Measurements from ENCODE around the gene HMOX2.

Gene HMOX2

DNA sequence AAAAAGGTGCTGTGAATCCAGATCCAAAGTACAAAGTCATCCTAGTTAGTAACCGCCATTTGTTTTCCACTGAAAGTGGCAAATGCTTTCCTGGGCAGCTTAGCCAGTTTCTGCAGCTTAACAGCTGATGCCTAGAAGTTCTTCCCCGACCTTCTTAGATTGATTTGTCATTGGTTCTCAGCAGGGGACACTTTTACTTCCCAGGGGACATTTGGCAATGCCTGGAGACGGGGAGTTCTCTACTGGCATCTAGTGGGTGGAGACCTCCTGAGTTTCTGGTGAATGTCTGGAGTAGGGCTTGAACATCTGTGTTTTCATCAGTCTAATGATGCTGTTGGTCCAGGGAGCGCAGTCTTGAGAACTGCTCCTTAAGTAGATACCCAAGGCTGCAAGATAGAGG, 43.0 kb upstream of the HMOX2 start:
- no peak overlapping the region for H3K4me3 ChIP-seq (ENCODE audit: severe bottlenecking)
- no peaks in the 10 kb centered on the region for H3K27me3 ChIP-seq (ENCODE audit: insufficient read depth, poor library complexity, severe bottlenecking)
- no peaks in the 10 kb centered on the region for H3K4me1 ChIP-seq (ENCODE audit: insufficient read depth, poor library complexity, severe bottlenecking)
- H3K27ac ChIP-seq (ENCODE audit: poor library complexity, severe bottlenecking) = no peak overlapping the region
- TF ChIP-seq, protein P1, sequence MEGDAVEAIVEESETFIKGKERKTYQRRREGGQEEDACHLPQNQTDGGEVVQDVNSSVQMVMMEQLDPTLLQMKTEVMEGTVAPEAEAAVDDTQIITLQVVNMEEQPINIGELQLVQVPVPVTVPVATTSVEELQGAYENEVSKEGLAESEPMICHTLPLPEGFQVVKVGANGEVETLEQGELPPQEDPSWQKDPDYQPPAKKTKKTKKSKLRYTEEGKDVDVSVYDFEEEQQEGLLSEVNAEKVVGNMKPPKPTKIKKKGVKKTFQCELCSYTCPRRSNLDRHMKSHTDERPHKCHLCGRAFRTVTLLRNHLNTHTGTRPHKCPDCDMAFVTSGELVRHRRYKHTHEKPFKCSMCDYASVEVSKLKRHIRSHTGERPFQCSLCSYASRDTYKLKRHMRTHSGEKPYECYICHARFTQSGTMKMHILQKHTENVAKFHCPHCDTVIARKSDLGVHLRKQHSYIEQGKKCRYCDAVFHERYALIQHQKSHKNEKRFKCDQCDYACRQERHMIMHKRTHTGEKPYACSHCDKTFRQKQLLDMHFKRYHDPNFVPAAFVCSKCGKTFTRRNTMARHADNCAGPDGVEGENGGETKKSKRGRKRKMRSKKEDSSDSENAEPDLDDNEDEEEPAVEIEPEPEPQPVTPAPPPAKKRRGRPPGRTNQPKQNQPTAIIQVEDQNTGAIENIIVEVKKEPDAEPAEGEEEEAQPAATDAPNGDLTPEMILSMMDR (IDR thresholded peaks at IDR 0.05; ENCODE audit: poor library complexity, severe bottlenecking) = no peak
- peaks cover 74% of the 10 kb centered on the region for H3K36me3 ChIP-seq (ENCODE audit: low read depth)
- H3K9me3 ChIP-seq (ENCODE audit: severe bottlenecking) = no peaks in the 10 kb centered on the region
- ATAC-seq (ENCODE audit: low read depth) (no peak), DNase-seq (ENCODE audit: low spot score) (no peak)

DNA sequence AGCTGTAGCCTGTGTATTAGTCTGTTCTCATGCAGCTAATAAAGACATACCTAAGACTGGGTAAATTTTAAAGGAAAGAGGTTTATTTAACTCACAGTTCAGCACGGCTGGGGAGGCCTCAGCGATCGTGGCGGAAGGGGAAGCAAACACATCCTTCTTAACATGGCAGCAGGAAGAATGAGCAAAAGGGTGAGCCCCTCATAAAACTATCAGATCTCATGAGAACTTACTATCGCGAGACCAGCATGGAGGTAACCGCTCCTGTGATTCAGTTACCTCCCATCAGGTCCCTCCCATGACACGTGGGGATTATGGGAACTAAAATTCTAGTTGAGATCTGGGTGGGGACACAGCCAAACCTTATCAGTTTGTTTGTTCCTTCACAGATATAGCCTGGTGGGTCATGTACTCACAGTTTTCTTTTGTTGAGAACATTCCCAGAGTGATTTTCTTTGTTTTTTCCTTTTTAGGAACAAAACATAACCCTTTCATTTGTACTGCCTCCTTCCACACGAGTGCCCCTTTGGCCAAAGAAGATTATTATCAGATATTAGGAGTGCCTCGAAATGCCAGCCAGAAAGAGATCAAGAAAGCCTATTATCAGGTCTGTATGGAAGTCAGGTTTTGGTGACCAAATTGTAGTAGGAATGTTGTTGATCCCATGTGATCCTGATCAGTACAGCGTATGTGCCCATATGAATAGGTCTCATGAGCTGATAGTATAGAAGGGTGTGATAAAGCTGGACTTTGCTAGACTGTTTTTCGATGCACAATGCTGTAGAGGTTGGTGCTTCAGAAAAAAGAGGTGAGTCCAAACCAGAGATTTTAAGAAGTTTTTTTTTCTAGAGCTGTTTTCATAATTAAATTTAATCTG, 42.0 kb upstream of the HMOX2 start:
- Histone ChIP-seq H3K27me3 (ENCODE audit: insufficient read depth, poor library complexity, severe bottlenecking) (no peaks in the 10 kb centered on the region), H3K27ac (ENCODE audit: poor library complexity, severe bottlenecking) (no peak overlapping the region), H3K36me3 (ENCODE audit: low read depth) (peaks cover 78% of the 10 kb centered on the region), H3K4me3 (ENCODE audit: severe bottlenecking) (no peak overlapping the region), H3K4me1 (ENCODE audit: insufficient read depth, poor library complexity, severe bottlenecking) (no peaks in the 10 kb centered on the region), H3K9me3 (ENCODE audit: severe bottlenecking) (no peaks in the 10 kb centered on the region)
- DNase-seq (ENCODE audit: low spot score) (no peak), ATAC-seq (ENCODE audit: low read depth) (no peak)
- TF ChIP-seq, protein P1 (IDR thresholded peaks at IDR 0.05; ENCODE audit: poor library complexity, severe bottlenecking) = no peak

DNA sequence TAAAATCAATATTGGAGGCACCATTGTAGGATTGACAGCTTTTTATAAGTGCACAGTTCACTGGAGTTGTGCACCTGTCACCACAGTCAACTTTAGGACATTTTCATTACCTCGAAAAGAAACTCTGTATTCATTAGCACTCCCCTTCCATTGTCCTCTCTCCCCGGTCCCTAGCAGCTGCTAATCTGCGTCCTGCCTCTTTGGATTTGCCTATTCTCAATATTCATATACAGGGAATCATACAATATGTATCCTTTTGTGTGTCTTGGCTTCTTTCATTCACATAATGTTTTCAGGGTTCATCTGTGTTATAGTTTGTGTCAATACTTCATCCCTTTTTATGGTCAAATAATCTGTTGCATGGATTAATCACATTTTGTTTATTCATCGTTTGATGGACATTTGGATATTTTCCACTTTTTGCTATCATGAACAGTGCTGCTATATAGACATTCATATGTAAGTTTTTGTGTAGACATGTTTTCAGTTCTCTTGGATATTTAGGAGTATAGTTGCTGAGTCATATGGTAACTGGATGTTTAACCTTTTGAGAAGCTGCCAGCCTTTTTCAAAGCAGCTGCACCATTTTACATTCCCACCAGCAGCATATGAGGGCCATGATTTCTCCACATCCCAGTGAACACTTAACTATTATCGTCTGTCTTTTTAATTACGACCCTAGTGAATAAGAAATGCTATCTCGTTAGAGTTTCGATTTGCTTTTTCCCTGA, 40.7 kb upstream of the HMOX2 start:
- TF ChIP-seq, protein P1 (IDR thresholded peaks at IDR 0.05; ENCODE audit: poor library complexity, severe bottlenecking) = no peak
- Histone ChIP-seq H3K36me3 (ENCODE audit: low read depth) (peaks cover 82% of the 10 kb centered on the region), H3K4me1 (ENCODE audit: insufficient read depth, poor library complexity, severe bottlenecking) (no peaks in the 10 kb centered on the region), H3K4me3 (ENCODE audit: severe bottlenecking) (no peak overlapping the region), H3K9me3 (ENCODE audit: severe bottlenecking) (no peaks in the 10 kb centered on the region), H3K27me3 (ENCODE audit: insufficient read depth, poor library complexity, severe bottlenecking) (no peaks in the 10 kb centered on the region), H3K27ac (ENCODE audit: poor library complexity, severe bottlenecking) (no peak overlapping the region)
- DNase-seq (ENCODE audit: low spot score) = no peak
- ATAC-seq (ENCODE audit: low read depth) = no peak

DNA sequence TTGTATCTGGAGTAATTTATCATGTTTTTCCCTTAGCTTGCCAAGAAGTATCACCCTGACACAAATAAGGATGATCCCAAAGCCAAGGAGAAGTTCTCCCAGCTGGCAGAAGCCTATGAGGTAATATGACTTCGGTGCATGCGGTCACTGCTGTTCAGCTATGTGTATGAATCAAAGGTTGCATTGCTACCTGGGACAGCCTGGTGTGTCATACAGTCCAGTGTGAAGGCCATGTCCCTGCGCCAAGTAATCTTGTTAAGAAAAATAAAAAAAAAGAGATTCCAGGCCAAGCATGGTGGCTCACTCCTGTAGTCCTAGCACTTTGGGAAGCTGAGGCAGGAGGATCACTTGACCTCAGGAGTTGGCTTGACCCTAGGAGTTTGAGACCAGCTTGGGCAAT, 38.8 kb upstream of the HMOX2 start:
- H3K36me3 ChIP-seq (ENCODE audit: low read depth) = peaks cover 90% of the 10 kb centered on the region

More for the DNA sequence above, 38.8 kb upstream of the HMOX2 start:
- ATAC-seq (ENCODE audit: low read depth) (no peak), DNase-seq (ENCODE audit: low spot score) (no peak)
- no peak overlapping the region for H3K4me3 ChIP-seq (ENCODE audit: severe bottlenecking)
- TF ChIP-seq, protein P1 (IDR thresholded peaks at IDR 0.05; ENCODE audit: poor library complexity, severe bottlenecking) = no peak
- H3K4me1 ChIP-seq (ENCODE audit: insufficient read depth, poor library complexity, severe bottlenecking) = no peaks in the 10 kb centered on the region
- H3K9me3 ChIP-seq (ENCODE audit: severe bottlenecking) = no peaks in the 10 kb centered on the region
- H3K27me3 ChIP-seq (ENCODE audit: insufficient read depth, poor library complexity, severe bottlenecking) = no peaks in the 10 kb centered on the region
- no peak overlapping the region for H3K27ac ChIP-seq (ENCODE audit: poor library complexity, severe bottlenecking)
